Stimulated activated CD4-positive, alpha-beta T cell treated with anti-CD3 and anti-CD28 coated beads, Interleukin-15, amount 100 ng/mL, for 24 hours (primary cell): ENCODE results near the gene LGI4.

Experiments used
- DNase-seq: peaks from one replicate; pipeline ENCODE4 v3.0.0-alpha.2; 2020

Gene LGI4

GRCh38 chr19:35134601-35135242, at the start of gene LGI4:
TSS of gene LGI4 (minus strand) at chr19:35135059. CDS start at chr19:35134680, 379 bp downstream.
- DNase-seq = no peak

GRCh38 chr19:35184267-35184666, 49.4 kb upstream of the LGI4 start:
- DNase-seq = no peak

DNA sequence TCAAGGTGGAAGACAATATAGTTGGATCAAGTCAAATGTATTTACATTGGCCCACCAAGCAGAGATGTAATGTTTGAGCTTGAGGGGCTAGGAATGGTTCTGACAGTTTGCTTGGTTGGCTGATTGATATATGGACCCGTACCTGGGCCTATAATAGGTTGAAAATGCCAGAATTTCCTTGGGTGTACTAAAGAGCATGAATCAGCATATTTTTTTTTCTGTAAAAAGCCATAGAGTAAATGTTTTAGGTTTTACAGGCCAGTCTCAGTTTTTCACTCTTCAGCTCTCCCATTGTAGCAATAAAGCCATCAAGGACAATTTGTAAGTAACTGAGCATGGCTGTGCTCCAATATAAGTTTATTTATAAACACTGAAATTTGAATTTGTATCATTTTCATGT, 46.5 kb upstream of the LGI4 start:
- no peak for DNase-seq

DNA sequence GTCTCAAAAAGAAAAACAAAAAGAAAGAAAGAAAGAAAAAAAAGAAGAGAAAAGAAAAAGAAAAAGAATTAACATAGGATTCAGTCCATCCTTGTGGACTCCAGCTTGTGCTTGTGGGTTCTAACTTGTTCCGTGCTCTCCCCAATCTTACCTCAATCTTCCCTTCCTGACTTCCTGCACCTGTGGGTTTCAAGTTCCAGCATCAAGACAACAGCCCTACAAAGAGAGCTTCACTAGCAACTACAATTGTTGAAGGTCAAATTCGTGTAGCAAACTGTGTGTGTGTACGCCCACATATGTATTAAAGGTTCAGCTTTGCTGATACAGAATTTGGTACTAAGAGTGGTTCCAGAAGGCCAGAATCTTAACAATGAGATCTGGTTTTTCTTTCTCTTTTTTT, 45.0 kb upstream of the LGI4 start:
- DNase-seq = no peak

DNA sequence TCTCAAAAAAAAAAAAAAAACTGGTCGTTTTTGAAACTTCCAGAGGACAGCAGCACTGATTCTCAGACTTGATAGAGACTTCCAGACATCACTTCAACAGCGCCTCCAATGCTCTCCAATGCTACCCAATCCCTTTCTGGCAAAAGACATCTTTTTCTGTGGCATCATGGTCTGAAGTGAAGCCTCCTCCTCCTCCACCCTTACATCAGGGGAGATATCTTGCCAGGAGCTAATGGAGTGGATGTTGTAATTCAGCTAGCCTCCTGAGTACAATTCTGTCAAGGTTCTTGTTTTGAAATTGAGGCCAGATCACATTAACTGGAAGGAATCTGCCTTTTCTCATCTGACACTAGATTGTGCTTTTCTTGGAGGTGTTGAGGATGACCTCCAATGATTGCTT, 43.8 kb upstream of the LGI4 start:
- DNase-seq = no peak

- no peak for DNase-seq
Measured at GRCh38 chr19:35177377-35178274, 42.8 kb upstream of the LGI4 start.

DNA sequence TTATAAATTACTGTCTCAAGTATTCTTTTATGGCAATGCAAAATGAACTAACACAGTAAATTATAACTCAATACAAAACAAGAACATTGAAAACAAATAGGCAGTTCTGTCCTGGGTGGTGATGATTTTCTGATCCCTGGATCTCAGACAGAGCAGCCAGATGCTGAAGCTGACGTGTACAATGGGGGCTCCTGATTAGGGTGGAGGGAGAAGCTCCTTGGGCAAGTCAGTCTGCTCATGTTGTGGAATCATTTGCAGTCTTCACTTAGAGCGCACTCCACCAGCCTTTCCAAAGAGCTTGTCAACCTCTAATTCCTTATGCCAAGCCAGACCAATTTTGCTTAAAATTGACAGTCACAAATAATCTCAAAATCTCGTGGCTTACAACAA, 41.3 kb upstream of the LGI4 start:
- no peak for DNase-seq

GRCh38 chr19:35174226-35174625, 39.4 kb upstream of the LGI4 start:
- no peak for DNase-seq

DNA sequence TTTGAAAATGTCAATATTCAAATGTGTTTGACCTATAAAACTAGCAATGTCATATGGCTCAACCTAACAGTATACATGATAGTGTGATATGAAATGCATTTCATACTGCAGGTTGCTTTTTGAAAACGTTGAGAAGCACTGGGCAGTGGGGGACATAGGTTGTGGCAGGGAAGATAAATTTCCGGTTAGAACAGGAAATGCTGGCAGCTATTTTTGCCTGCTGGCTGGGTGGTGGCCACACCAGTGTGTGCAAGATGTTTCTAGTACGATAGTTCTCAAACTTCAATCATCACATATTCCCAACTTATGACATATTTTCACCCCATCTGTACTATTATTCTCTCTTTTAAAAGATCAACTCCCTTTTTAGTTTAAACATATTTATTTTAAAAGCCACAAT, 36.9 kb upstream of the LGI4 start:
- no peak for DNase-seq

DNA sequence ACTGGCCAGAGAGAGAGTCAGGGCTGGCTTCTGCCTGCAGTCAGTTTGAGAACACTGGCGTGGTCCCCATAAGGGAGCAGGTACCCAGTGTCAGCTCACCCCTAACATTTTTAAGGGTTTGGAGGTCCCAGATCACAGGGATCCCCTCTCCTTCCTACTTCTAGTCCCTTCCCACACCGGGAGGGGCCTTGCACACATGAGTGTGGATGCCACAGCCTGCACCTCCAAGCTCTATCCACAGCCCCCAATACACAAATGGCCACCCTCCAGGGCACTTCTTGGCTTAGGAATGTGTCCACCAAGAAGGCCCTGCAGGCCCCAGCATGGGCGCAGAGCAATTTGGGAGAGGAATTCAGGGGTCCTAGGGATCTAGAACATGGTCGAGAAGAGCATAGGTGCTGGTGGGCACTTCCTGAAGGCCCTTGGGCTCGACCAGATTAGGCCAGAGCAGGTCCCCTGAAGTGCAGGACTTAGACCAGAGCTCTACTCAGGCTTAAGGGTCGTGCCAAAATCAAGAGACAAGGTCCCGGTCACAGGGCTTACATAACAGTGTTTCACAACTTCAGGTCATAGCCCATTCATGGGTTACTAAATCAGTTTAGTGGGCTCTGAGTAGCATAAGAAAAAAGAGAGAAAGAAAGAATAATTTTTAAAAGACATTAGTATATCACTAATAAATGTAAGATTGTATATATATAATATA, 35.7 kb upstream of the LGI4 start:
- DNase-seq = no peak

GRCh38 chr19:35169221-35169995, 34.5 kb upstream of the LGI4 start:
- DNase-seq = no peak

- no peak for DNase-seq
Measured at GRCh38 chr19:35168196-35168595, 33.3 kb upstream of the LGI4 start.

DNA sequence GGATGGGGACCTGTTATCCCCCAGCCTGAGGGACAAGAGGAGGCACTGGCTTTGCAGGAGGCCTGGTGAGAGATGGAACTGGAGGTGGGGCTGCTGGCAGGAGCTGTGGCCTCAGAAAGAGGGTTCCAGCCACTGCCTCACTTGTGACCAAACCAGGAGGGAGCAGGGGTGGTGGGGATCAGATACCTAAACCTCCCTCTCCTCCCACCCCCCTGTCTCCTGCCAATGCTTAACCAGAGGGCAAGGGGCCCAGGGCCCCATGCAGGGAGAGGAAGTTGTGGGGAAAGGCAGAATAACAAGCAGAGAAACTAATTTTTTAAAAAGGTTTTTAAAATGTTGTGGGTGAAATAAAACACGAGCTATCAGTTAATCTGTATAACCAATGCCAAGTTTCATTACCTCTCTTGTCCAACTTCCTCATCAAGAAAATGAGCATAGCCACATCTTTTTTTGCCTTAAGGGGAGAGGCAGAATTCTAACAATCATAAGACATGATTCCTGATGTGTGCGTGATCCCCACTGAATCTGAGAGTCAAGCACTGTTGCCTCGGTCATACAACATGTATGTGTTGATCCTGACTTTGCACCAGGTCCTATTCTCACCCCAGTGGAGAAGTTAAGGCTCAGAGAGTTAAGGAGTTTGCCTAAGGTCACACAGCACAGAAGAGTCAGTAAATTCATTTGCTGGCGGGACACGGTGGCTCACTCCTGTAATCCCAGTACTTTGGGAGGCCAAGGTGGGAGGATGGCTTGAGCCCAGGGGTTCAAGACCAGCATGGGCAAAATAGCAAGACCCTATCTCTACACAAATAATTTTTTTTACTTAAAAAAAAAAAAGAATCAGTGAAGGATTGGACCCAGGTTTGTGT, 32.6 kb upstream of the LGI4 start:
- DNase-seq = no peak

DNA sequence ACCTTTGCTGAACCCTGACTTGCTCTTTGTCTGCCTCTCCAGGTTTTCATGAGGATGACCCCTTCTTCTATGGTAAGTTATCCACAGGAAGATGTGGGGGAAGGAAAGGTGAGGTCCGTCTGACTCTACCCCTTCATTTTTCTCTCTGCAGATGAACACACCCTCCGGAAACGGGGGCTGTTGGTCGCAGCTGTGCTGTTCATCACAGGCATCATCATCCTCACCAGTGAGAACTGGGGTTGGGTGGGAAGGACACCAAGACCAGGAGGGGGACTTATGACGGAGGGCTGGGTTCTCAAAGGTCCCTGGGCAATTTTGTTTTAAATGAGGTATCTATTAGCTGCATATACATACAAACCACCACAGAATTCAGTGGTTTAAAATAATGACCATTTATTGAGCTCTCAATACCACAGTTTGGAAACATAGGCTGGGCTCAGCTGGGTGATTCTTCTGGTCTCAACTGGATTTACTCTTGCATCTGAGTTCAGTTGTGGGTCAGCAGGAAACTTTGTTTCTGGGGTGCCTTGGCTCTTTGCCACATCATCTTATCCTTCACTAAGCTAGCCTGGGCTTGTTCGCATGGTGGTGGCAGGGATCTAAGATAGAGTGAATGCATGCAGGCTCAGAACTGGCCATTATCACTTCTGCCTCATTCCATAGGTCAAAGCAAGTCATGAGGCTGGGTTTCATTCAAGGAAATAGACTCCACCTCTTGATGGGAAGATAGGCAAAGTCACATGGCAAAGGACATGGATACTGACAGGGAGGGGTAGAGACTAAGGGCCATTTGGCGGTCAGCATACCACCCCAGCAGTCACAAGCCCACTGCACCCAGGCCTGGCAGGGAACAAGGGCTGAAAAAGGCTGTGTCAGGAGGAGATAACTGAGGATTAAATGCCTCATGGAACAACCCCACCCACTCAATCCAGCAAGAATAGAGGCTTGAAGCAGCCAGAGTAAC, 31.5 kb upstream of the LGI4 start:
- no peak for DNase-seq

DNA sequence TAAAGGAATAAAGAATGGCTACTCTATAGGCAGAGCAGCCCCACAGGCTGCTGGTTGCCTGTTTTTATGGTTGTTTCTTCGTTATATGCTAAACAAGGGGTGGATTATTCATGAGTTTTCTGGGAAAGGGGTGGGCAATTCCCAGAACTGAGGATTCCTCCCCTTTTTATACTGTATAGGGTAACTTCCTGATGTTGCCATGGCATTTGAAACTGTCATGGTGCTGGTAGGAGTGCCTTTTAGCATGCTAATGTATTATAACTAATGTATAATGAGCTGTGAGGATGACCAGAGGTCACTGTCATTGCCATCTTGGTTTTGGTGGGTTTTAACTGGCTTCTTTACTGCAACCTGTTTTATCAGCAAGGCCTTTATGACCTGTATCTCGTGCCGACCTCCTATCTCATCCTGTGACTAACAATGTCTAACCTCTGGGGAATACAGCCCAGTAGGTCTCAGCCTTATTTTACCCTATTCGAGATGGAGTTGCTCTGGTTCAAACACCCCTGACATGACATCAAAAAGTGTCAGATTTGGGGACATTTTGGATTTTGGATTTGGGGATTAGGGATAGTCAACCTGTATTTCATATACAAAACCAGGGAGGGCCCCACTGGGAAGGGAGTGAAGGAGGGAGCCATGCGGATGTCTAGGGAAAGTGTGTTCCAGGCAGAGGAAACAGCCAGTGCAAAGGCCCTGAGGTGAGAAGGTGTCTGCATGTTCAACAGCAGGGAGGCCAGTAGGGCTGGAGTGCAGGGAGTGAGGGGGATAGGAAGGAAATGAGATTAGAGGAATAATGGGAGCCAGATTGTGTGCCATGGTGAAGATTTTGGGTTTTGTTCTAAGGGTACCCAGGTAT, 30.6 kb upstream of the LGI4 start:
- DNase-seq = no peak

DNA sequence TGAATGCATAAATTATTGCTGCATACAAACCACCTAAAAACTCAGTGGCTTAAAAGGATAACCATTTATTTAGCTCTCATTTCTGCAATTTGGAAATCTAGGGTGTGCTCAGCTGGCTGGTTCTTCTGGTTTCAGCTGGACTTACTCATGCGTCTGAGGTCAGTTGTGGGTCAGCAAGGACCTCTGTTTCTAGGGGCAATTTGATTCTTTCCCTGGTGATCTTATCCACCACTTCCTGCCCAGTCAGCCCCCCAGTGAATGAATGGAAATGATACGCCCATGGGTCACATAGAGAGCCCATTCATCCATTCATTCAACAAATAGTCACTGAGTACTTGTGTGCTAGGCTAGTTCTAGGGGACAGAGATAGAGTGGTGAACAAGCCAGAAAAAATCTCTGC, 29.6 kb upstream of the LGI4 start:
- DNase-seq = no peak

- no peak for DNase-seq
Measured at GRCh38 chr19:35162471-35163326, 27.8 kb upstream of the LGI4 start.

- no peak for DNase-seq
Measured at GRCh38 chr19:35161434-35161743, 26.5 kb upstream of the LGI4 start.
